CD8-positive, alpha-beta memory T cell (primary cell): ENCODE results near the gene SLC44A1. TPM values are rescaled to one million over a fixed set of nuclear protein-coding genes. Genes with fewer than 3 reads are reported as not detected.

Source experiments
- CTCF ChIA-PET: fragments of 350-600 bp; sonication (Branson Sonifier 250); formaldehyde crosslinking; loops from one replicate; lab custom pipeline; 2021; ENCODE audit warnings: antibody characterized with exemption; lab: Charles Lee
- POLR2A ChIA-PET: fragments of 350-600 bp; sonication (Branson Sonifier 250); formaldehyde crosslinking; loops from one replicate; lab custom pipeline; 2021; ENCODE audit warnings: antibody characterized with exemption; lab: Charles Lee
- DNase-seq, 5 donors: peaks; one replicate each; pipeline versions ENCODE4 v3.0.0 to v3.0.0-alpha.2; 2020 to 2022; ENCODE audit warnings: mixed read lengths in 1 of 5
- H3K27ac ChIP-seq: one replicate; pipeline ENCODE4 v1.7.0; 2013; ENCODE audit warnings: low read depth, mild to moderate bottlenecking, low read length, moderate library complexity
- H3K27me3 ChIP-seq: 2 replicates; pipeline ENCODE4 v1.7.0; 2013; ENCODE audit warnings: low read length, mild to moderate bottlenecking; ENCODE audit not compliant: insufficient read depth, poor library complexity, severe bottlenecking
- H3K36me3 ChIP-seq: 2 replicates; pipeline ENCODE4 v1.7.0; 2013; ENCODE audit warnings: mild to moderate bottlenecking, low read length, moderate library complexity; ENCODE audit not compliant: insufficient read depth
- H3K4me1 ChIP-seq: 2 replicates; pipeline ENCODE4 v1.7.0; 2013; ENCODE audit warnings: mild to moderate bottlenecking, low read length, moderate library complexity; ENCODE audit not compliant: insufficient read depth
- H3K4me3 ChIP-seq: 2 replicates; pipeline ENCODE4 v1.7.0; 2013; ENCODE audit warnings: mild to moderate bottlenecking, low read length
- H3K9me3 ChIP-seq: 2 replicates; pipeline ENCODE4 v1.7.0; 2013; ENCODE audit warnings: mild to moderate bottlenecking, low read length
- H3K27ac Mint-ChIP-seq, 8 donors: one replicate each; pipeline ENCODE4 v1.8.0; 2020 to 2021; ENCODE audit warnings: mixed read lengths in 8 of 8, mild to moderate bottlenecking in 6 of 8, inconsistent platforms in 3 of 8, moderate library complexity in 3 of 8
- H3K27me3 Mint-ChIP-seq, 2 donors: one replicate each; pipeline ENCODE4 v1.8.0; 2020 to 2021; ENCODE audit warnings: mixed read lengths in 2 of 2, mild to moderate bottlenecking in 1 of 2, moderate library complexity in 1 of 2
- H3K36me3 Mint-ChIP-seq, 3 donors: one replicate each; pipeline ENCODE4 v1.8.0; 2020 to 2021; ENCODE audit warnings: mixed read lengths in 3 of 3, inconsistent platforms in 1 of 3, mild to moderate bottlenecking in 1 of 3
- H3K4me1 Mint-ChIP-seq, 3 donors: one replicate each; pipeline ENCODE4 v1.8.0; 2020 to 2021; ENCODE audit warnings: mixed read lengths in 3 of 3, inconsistent platforms in 1 of 3, mild to moderate bottlenecking in 1 of 3
- H3K4me3 Mint-ChIP-seq, 7 donors: one replicate each; pipeline ENCODE4 v1.8.0; 2020 to 2021; ENCODE audit warnings: mixed read lengths in 7 of 7, mild to moderate bottlenecking in 6 of 7, moderate library complexity in 4 of 7, inconsistent platforms in 2 of 7
- H3K9me3 Mint-ChIP-seq, 5 donors: one replicate each; pipeline ENCODE4 v1.8.0; 2020 to 2022; ENCODE audit warnings: mixed read lengths in 5 of 5, mild to moderate bottlenecking in 3 of 5, moderate library complexity in 2 of 5, inconsistent platforms in 1 of 5
- polyA plus RNA-seq: library from polyadenylated mRNA; unstranded; fragments of 300-500 nt; fragmentation: Illumina TruSeq; gene quantifications from one replicate; pipeline ENCODE4 v1.2.3, GENCODE V29; 2021
- total RNA-seq, 2 experiments: library from RNA; stranded (reverse); gene quantifications; one replicate each; pipeline ENCODE4 v1.2.3, GENCODE V29; 2021

Gene SLC44A1
- total and polyA plus RNA-seq, 3 experiments from 2014 or later = 7.8 to 14.9 (median 8.3) TPM

DNA sequence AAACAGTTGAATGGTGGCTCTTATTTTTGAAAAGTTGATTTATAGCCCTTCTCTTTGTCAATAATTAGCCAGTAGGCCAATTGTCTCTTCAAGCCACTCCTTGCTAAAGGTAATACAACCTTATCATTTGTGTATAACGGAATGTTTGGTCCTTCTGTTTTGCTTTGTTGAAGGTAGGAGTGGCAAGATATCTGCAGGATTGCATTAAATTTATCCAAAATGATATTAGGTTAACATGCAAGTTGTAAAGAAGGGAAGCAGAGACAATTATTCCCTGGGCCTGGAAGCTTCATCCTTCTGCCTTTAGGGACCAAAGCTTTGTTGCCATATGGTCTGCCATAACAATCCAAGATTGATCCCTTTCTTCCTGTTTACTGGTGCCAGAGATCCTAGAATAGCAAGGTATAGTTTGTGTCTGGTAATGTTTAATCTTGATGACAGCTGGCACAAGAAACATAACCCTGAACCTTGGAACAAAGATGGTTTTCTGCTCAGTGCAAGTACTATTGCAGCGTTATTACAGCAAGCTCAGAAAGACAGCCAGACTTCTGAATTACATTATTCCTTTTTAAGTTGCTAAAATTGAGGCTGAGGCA lies 187.9 kb downstream of the SLC44A1 start:
- Mint-ChIP-seq H3K4me1 (no peaks in the 10 kb centered on the region), H3K27me3 (peaks cover 12 to 18% of the 10 kb centered on the region in 2 donors), H3K4me3 (no peak overlapping the region), H3K9me3 (no peaks in the 10 kb centered on the region), H3K36me3 (peaks cover 0 to 4% (median 3%) of the 10 kb centered on the region in 3 donors), H3K27ac (no peak overlapping the region)
- DNase-seq = no peak
- POLR2A ChIA-PET = no interaction called here
- H3K27me3 ChIP-seq = no peaks in the 10 kb centered on the region
- no peaks in the 10 kb centered on the region for H3K9me3 ChIP-seq
- H3K4me1 ChIP-seq = no peaks in the 10 kb centered on the region
- H3K4me3 ChIP-seq = no peak overlapping the region
- no peak overlapping the region for H3K27ac ChIP-seq
- CTCF ChIA-PET = interaction anchor here (1.1 kb wide), 1 partner anchor 17 kb away, joined by 4 read pairs; no protein-coding TSS in a partner anchor
- no peaks in the 10 kb centered on the region for H3K36me3 ChIP-seq

DNA sequence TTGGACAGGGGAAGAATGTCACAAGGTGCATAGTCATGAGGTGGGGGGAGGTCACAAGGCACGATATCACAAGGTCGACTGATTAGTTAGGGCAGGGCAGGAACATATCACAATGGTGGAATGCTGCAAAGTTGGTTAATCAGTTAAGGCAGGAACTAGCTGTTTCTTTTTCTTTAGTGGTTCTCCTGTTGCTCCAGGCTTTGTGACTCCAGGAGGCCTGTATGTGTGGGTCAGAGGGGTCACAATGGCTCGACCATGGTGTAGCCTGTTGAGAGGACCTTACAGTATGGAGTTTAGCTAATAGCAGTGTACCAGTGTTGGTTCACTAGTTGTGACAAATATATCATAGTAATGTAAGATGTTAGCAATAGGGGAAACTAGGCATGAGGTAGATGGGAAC lies 191.0 kb downstream of the SLC44A1 start:
- ChIA-PET CTCF (no interaction called here), POLR2A (no interaction called here)
- no peak overlapping the region for H3K4me3 ChIP-seq
- DNase-seq = no peak
- peaks cover 7 to 14% of the 10 kb centered on the region in 2 donors for H3K27me3 Mint-ChIP-seq
- H3K27ac Mint-ChIP-seq = no peak overlapping the region
- H3K27ac ChIP-seq = no peak overlapping the region
- no peaks in the 10 kb centered on the region for H3K36me3 ChIP-seq
- no peaks in the 10 kb centered on the region for H3K9me3 ChIP-seq
- H3K4me1 ChIP-seq = no peaks in the 10 kb centered on the region
- no peak overlapping the region for H3K4me3 Mint-ChIP-seq
- H3K4me1 Mint-ChIP-seq = no peaks in the 10 kb centered on the region
- H3K9me3 Mint-ChIP-seq = no peaks in the 10 kb centered on the region
- H3K27me3 ChIP-seq = no peaks in the 10 kb centered on the region
- peaks cover 0 to 4% (median 3%) of the 10 kb centered on the region in 3 donors for H3K36me3 Mint-ChIP-seq

DNA sequence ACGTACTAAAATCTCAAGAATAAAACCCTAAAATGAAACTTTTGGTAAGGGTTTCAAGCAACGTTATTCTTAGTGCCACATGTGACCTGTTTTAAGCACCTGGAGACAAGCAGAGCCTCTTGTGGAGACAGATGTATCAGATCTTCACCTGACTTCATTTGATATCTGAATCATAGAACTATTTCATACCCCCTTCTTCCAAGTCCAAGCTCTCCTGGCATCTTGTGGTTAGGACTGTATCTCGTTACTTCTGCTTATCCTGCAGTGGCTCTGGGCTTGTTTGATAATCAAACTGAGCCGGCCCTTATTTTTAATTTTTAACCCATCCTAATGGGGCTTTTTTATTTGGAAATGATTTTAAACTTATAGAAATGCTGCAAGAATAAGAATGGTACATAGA lies 192.3 kb downstream of the SLC44A1 start:
- H3K27me3 ChIP-seq = no peaks in the 10 kb centered on the region
- no peak overlapping the region for H3K27ac ChIP-seq
- H3K4me1 ChIP-seq = no peaks in the 10 kb centered on the region
- H3K9me3 ChIP-seq = no peaks in the 10 kb centered on the region
- H3K36me3 ChIP-seq = no peaks in the 10 kb centered on the region
- Mint-ChIP-seq H3K27ac (no peak overlapping the region), H3K9me3 (no peaks in the 10 kb centered on the region), H3K36me3 (peaks cover 0 to 4% (median 3%) of the 10 kb centered on the region in 3 donors), H3K4me1 (no peaks in the 10 kb centered on the region), H3K27me3 (peaks cover 7 to 11% of the 10 kb centered on the region in 2 donors), H3K4me3 (no peak overlapping the region)
- DNase-seq = no peak
- H3K4me3 ChIP-seq = no peak overlapping the region
- POLR2A ChIA-PET = no interaction called here
- CTCF ChIA-PET = no interaction called here

DNA sequence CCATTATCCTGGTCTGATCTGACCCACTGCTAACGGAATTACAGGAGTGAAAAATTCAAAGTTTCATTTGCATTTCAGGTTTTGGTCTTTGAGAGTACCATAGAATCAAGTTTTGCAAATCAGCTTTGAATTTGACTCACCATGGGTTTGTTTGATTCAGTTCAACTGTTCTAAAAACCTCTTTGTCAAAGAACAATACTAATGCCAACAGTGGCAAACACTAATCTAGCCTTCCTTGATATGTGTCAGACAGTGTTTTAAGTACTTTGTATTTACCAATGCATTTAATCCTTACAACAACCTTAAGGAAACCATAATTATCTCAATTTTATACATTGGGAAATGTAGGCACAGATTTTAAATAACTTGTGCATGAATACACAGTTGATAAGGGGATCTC lies 193.3 kb downstream of the SLC44A1 start:
- no peaks in the 10 kb centered on the region for H3K27me3 ChIP-seq
- H3K36me3 ChIP-seq = no peaks in the 10 kb centered on the region
- Mint-ChIP-seq H3K27ac (no peak overlapping the region), H3K27me3 (peaks cover 4 to 7% of the 10 kb centered on the region in 2 donors), H3K9me3 (no peaks in the 10 kb centered on the region), H3K4me1 (no peaks in the 10 kb centered on the region), H3K36me3 (peaks cover 0 to 4% (median 3%) of the 10 kb centered on the region in 3 donors), H3K4me3 (no peak overlapping the region)
- no peak overlapping the region for H3K27ac ChIP-seq
- POLR2A ChIA-PET = no interaction called here
- H3K4me3 ChIP-seq = no peak overlapping the region
- H3K9me3 ChIP-seq = no peaks in the 10 kb centered on the region
- no peaks in the 10 kb centered on the region for H3K4me1 ChIP-seq
- CTCF ChIA-PET = no interaction called here
- DNase-seq = no peak

- CTCF ChIA-PET = no interaction called here
- Mint-ChIP-seq H3K4me1 (no peaks in the 10 kb centered on the region), H3K27ac (no peak overlapping the region)
Observed at GRCh38 chr9:105438141-105438806, 193.8 kb downstream of the SLC44A1 start.

DNA sequence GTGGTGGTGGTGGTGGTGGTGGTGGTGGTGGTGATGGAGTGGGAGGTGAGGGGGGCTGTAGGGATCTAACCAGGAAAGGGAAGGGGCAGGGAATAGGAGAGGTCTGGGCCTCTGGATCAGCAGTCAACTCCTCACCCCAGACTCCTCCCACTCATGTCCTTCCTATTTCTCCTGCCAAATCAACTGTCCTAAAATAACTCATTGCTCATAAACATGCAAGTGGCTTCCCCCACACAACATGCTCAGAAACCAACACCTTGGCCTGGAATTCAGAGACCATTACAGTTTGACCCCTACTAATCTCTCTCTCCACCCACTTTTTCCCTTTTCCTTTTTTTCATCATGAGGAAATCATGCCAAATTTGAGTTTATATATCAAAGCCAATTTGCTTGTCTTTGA lies 195.0 kb downstream of the SLC44A1 start:
- Mint-ChIP-seq H3K27me3 (peaks cover 0 to 3% of the 10 kb centered on the region in 2 donors), H3K4me3 (no peak overlapping the region), H3K9me3 (no peaks in the 10 kb centered on the region), H3K4me1 (no peaks in the 10 kb centered on the region), H3K36me3 (peaks cover 0 to 4% (median 2%) of the 10 kb centered on the region in 3 donors), H3K27ac (no peak overlapping the region)
- Histone ChIP-seq H3K27ac (no peak overlapping the region), H3K27me3 (no peaks in the 10 kb centered on the region), H3K4me3 (no peak overlapping the region), H3K4me1 (no peaks in the 10 kb centered on the region), H3K36me3 (no peaks in the 10 kb centered on the region), H3K9me3 (no peaks in the 10 kb centered on the region)
- DNase-seq = no peak
- ChIA-PET POLR2A (no interaction called here), CTCF (no interaction called here)

More at GRCh38 chr9:105438141-105438806, 193.8 kb downstream of the SLC44A1 start:
- Mint-ChIP-seq H3K9me3 (no peaks in the 10 kb centered on the region), H3K27me3 (peaks cover 3 to 4% of the 10 kb centered on the region in 2 donors), H3K36me3 (peaks cover 0 to 4% (median 3%) of the 10 kb centered on the region in 3 donors), H3K4me3 (no peak overlapping the region)
- no peaks in the 10 kb centered on the region for H3K4me1 ChIP-seq
- DNase-seq = no peak
- no peaks in the 10 kb centered on the region for H3K9me3 ChIP-seq
- no peaks in the 10 kb centered on the region for H3K36me3 ChIP-seq
- no peak overlapping the region for H3K4me3 ChIP-seq
- no peaks in the 10 kb centered on the region for H3K27me3 ChIP-seq
- no peak overlapping the region for H3K27ac ChIP-seq
- POLR2A ChIA-PET = interaction anchor here (0.6 kb wide), 1 partner anchor 15 kb away, joined by 5 read pairs; no protein-coding TSS in a partner anchor

GRCh38 chr9:105441616-105442160 lies 197.2 kb downstream of the SLC44A1 start:
- POLR2A ChIA-PET = no interaction called here
- no peaks in the 10 kb centered on the region for H3K9me3 Mint-ChIP-seq

GRCh38 chr9:105443121-105443520 lies 198.7 kb downstream of the SLC44A1 start:
- DNase-seq = no peak
- H3K27ac Mint-ChIP-seq = peak overlapping the region in 1 of 8 donors; percentile 30
- no peak overlapping the region for H3K4me3 ChIP-seq
- peaks cover 3% of the 10 kb centered on the region for H3K4me1 ChIP-seq
- H3K9me3 ChIP-seq = no peaks in the 10 kb centered on the region
- no peak overlapping the region for H3K4me3 Mint-ChIP-seq
- ChIA-PET CTCF (interaction anchor here (1.4 kb wide), 1 partner anchor 10 kb away, joined by 4 read pairs; no protein-coding TSS in a partner anchor), POLR2A (interaction anchor here (0.5 kb wide), 1 partner anchor 10 kb away, joined by 3 read pairs; no protein-coding TSS in a partner anchor)
- H3K27me3 ChIP-seq = no peaks in the 10 kb centered on the region
- H3K27me3 Mint-ChIP-seq = peaks cover 0 to 2% of the 10 kb centered on the region in 2 donors
- H3K9me3 Mint-ChIP-seq = no peaks in the 10 kb centered on the region
- H3K27ac ChIP-seq = no peak overlapping the region
- no peaks in the 10 kb centered on the region for H3K36me3 Mint-ChIP-seq
- peaks cover 4 to 6% (median 5%) of the 10 kb centered on the region in 3 donors for H3K4me1 Mint-ChIP-seq
- no peaks in the 10 kb centered on the region for H3K36me3 ChIP-seq

More at GRCh38 chr9:105441616-105442160, 197.2 kb downstream of the SLC44A1 start:
- no peak overlapping the region for H3K4me3 ChIP-seq
- H3K36me3 ChIP-seq = no peaks in the 10 kb centered on the region
- Mint-ChIP-seq H3K27ac (no peak overlapping the region), H3K27me3 (peaks cover 0 to 3% of the 10 kb centered on the region in 2 donors), H3K4me3 (no peak overlapping the region), H3K36me3 (no peaks in the 10 kb centered on the region), H3K4me1 (no peaks in the 10 kb centered on the region)
- H3K27me3 ChIP-seq = no peaks in the 10 kb centered on the region
- H3K4me1 ChIP-seq = no peaks in the 10 kb centered on the region
- H3K27ac ChIP-seq = no peak overlapping the region
- DNase-seq = no peak
- CTCF ChIA-PET = interaction anchor here (1.4 kb wide), 1 partner anchor 12 kb away, joined by 4 read pairs; no protein-coding TSS in a partner anchor
- H3K9me3 ChIP-seq = no peaks in the 10 kb centered on the region
